Measurements from ENCODE around the gene EPS8L2.

GRCh38 chr11:707817-708420 lies 1.9 kb downstream of the EPS8L2 start:
- TF ChIP-seq, protein P1, sequence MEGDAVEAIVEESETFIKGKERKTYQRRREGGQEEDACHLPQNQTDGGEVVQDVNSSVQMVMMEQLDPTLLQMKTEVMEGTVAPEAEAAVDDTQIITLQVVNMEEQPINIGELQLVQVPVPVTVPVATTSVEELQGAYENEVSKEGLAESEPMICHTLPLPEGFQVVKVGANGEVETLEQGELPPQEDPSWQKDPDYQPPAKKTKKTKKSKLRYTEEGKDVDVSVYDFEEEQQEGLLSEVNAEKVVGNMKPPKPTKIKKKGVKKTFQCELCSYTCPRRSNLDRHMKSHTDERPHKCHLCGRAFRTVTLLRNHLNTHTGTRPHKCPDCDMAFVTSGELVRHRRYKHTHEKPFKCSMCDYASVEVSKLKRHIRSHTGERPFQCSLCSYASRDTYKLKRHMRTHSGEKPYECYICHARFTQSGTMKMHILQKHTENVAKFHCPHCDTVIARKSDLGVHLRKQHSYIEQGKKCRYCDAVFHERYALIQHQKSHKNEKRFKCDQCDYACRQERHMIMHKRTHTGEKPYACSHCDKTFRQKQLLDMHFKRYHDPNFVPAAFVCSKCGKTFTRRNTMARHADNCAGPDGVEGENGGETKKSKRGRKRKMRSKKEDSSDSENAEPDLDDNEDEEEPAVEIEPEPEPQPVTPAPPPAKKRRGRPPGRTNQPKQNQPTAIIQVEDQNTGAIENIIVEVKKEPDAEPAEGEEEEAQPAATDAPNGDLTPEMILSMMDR (IDR thresholded peaks at IDR 0.05) = no peak
- TF ChIP-seq POLR2A (IDR thresholded peaks at IDR 0.05) (no peak), POLR2AphosphoS5 (IDR thresholded peaks at IDR 0.05) (no peak)
